K562 (cell line): ENCODE data around the gene PCED1B. TPM values are rescaled to one million over a fixed set of nuclear protein-coding genes. Genes with fewer than 3 reads are reported as not detected.

ENCODE experiments used
- FOXK2 ChIP-seq, 2 experiments: fragments of 450-650 bp; IDR thresholded peaks in 1 of 2; conservative IDR thresholded peaks in 1 of 2; 2 replicates each; pipeline ENCODE4 v1.6.1; 2016; ENCODE audit warnings: low read depth in 2 of 2, mild to moderate bottlenecking in 1 of 2
- FOXM1 ChIP-seq, 2 experiments: fragments of 450-650 bp in 1 of 2; sonication (generic) in 1 of 2; formaldehyde crosslinking in 1 of 2; IDR thresholded peaks; 2 replicates each; pipeline versions ENCODE4 v1.6.1 to v1.9.0; 2017 to 2022; ENCODE audit warnings: low read depth in 2 of 2, mild to moderate bottlenecking in 2 of 2, missing genetic modification reagents in 1 of 2, moderate library complexity in 1 of 2
- FOXP1 ChIP-seq: sonication (generic); formaldehyde crosslinking; IDR thresholded peaks from 2 replicates; pipeline ENCODE4 v1.8.0; 2022; ENCODE audit warnings: mild to moderate bottlenecking, missing genetic modification reagents
- HNRNPLL ChIP-seq: fragments of 200-400 bp; formaldehyde crosslinking; IDR thresholded peaks from 2 replicates; pipeline ENCODE4 v1.6.1; 2017; ENCODE audit warnings: low read length, low read depth, mild to moderate bottlenecking; ENCODE audit not compliant: poor library complexity, severe bottlenecking
- IFI16 ChIP-seq: fragments of 250-450 bp; sonication (Bioruptor Pico); IDR thresholded peaks from 2 replicates; pipeline ENCODE4 v2.1.2; 2022; ENCODE audit warnings: mild to moderate bottlenecking, inconsistent platforms
- MCM7 ChIP-seq, 2 experiments: fragments of 450-650 bp; IDR thresholded peaks; 2 replicates each; pipeline ENCODE4 v1.6.1; 2016 to 2018
- ZNF224 ChIP-seq: sonication (generic); formaldehyde crosslinking; IDR thresholded peaks from 2 replicates; pipeline ENCODE4 v1.8.0; 2022; ENCODE audit warnings: mild to moderate bottlenecking, missing genetic modification reagents
- ZNF444 ChIP-seq: fragments of 250-450 bp; sonication (Bioruptor Pico); IDR thresholded peaks from 2 replicates; pipeline ENCODE4 v1.4.0; 2020; ENCODE audit warnings: mild to moderate bottlenecking, moderate library complexity
- ZNF766 ChIP-seq: fragments of 200-800 bp; sonication (Bioruptor generic); conservative IDR thresholded peaks from 2 replicates; pipeline ENCODE4 v1.6.1; 2016; ENCODE audit warnings: missing genetic modification characterization, missing compliant biosample characterization
- polyA plus RNA-seq, 8 experiments: library from polyadenylated mRNA; depleted of rRNA in 4 of 8; stranded (reverse) in 5 of 8; unstranded in 3 of 8; fragments of >200 nt; fragmentation: Nextera tagmentation in 2 of 8; fragmentation: Illumina TruSeq in 1 of 8; extraction: Ambion mirVana in 2 of 8; extraction: Trizol in 1 of 8; gene quantifications; 2 replicates each; pipeline versions ENCODE4 v1.2.1 to v1.2.3, GENCODE V29; 2011 to 2014; ENCODE audit warnings: inconsistent platforms in 1 of 8, missing spikeins in 1 of 8
- total RNA-seq, 7 experiments: library from RNA; depleted of rRNA in 6 of 7; stranded (reverse); fragments of >200 nt in 6 of 7; fragmentation: Illumina TruSeq in 2 of 7; extraction: Trizol in 2 of 7; gene quantifications; 2 replicates each; pipeline versions ENCODE4 v1.2.1 to v1.2.3, GENCODE V29; 2011 to 2021; ENCODE audit warnings: low replicate concordance in 1 of 7
- TF ChIP-seq, protein P1 (sequence below): fragments of 450-650 bp; formaldehyde crosslinking; IDR thresholded peaks from 2 replicates; pipeline ENCODE4 v1.4.0; 2022; ENCODE audit warnings: missing genetic modification characterization
- TF ChIP-seq, protein P2 (sequence below): fragments of 450-650 bp; IDR thresholded peaks from 2 replicates; pipeline ENCODE4 v1.6.1; 2016; ENCODE audit warnings: antibody characterized with exemption
- TF ChIP-seq, protein P3 (sequence below), 2 experiments: fragments of 450-650 bp; IDR thresholded peaks; 2 replicates each; pipeline ENCODE4 v1.6.1; 2016; ENCODE audit warnings: mild to moderate bottlenecking in 2 of 2, borderline replicate concordance in 1 of 2, low read depth in 1 of 2, moderate library complexity in 1 of 2
- TF ChIP-seq, protein P4 (sequence below): sonication (generic); formaldehyde crosslinking; IDR thresholded peaks from 2 replicates; pipeline ENCODE4 v1.4.0; 2020; ENCODE audit warnings: mild to moderate bottlenecking, missing genetic modification reagents

PCED1B gene
- total and polyA plus RNA-seq, 9 of the 15 experiments (the other 6 are each of a cell fraction or from before 2014, with no cell fraction given) = 1.2 to 9.3 (median 2.5) TPM

DNA sequence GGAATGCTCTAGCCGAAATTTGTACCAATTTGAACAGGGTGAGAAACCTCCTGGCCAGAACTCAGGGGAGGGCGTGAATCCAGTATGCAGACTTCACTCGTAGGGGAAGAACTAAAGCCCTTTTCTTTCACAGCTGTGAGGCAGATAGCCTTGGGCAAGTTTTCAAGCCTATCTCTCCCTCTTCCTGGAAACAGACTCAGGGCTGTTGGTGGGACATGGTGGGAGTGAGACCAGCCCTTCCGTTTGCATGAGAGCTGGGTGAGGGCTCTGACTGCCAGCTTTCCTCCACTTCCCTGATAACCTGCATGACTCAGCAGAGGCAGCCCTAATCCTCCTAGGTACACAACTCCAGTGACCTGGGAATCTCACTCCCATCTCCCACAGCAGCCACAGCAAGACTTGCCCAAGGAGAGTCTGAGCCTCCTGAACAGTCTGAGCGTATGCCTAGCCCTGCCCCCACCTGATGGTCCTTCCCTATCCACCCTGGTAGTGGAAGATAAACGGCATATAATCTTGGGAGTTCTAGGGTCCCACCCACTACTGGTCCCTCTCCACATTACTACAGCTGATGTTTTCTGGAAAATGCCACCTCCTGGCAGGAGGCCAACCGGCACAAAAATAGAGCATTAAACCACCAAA is 170.4 kb downstream of the PCED1B start (continued):
- TF ChIP-seq HNRNPLL (no peak), FOXK2 (conservative IDR thresholded peaks at IDR 0.05 in 1 of 2, IDR thresholded peaks at IDR 0.05 in 1 of 2; ENCODE audit: low read depth in 2 of 2) (peak in 1 of 2 experiments; percentile 41; a peak in 2 of 4 replicates), ZNF224 (CRISPR knock-in tag) (no peak), MCM7 (IDR thresholded peaks at IDR 0.05) (no peak), IFI16 (no peak), FOXP1 (no peak), ZNF444 (CRISPR knock-in tag) (no peak), ZNF766 (CRISPR knock-in tag) (0 out of 2 replicates have a peak, but pooled peaks have one; percentile 23), FOXM1 (IDR thresholded peaks at IDR 0.05; ENCODE audit: low read depth) (no peak), FOXM1 (CRISPR knock-in tag; IDR thresholded peaks at IDR 0.05; ENCODE audit: low read depth) (no peak)
- TF ChIP-seq, protein P1, sequence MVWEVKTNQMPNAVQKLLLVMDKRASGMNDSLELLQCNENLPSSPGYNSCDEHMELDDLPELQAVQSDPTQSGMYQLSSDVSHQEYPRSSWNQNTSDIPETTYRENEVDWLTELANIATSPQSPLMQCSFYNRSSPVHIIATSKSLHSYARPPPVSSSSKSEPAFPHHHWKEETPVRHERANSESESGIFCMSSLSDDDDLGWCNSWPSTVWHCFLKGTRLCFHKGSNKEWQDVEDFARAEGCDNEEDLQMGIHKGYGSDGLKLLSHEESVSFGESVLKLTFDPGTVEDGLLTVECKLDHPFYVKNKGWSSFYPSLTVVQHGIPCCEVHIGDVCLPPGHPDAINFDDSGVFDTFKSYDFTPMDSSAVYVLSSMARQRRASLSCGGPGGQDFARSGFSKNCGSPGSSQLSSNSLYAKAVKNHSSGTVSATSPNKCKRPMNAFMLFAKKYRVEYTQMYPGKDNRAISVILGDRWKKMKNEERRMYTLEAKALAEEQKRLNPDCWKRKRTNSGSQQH (CRISPR knock-in tag) = no peak; the same call in 1 of the 2 replicates
- TF ChIP-seq, protein P2, sequence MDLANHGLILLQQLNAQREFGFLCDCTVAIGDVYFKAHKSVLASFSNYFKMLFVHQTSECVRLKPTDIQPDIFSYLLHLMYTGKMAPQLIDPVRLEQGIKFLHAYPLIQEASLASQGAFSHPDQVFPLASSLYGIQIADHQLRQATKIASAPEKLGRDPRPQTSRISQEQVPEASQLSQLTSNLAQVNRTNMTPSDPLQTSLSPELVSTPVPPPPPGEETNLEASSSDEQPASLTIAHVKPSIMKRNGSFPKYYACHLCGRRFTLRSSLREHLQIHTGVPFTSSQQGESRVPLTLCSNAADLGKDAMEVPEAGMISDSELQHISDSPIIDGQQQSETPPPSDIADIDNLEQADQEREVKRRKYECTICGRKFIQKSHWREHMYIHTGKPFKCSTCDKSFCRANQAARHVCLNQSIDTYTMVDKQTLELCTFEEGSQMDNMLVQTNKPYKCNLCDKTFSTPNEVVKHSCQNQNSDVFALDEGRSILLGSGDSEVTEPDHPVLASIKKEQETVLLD = peak; percentile 85
- TF ChIP-seq, protein P3, sequence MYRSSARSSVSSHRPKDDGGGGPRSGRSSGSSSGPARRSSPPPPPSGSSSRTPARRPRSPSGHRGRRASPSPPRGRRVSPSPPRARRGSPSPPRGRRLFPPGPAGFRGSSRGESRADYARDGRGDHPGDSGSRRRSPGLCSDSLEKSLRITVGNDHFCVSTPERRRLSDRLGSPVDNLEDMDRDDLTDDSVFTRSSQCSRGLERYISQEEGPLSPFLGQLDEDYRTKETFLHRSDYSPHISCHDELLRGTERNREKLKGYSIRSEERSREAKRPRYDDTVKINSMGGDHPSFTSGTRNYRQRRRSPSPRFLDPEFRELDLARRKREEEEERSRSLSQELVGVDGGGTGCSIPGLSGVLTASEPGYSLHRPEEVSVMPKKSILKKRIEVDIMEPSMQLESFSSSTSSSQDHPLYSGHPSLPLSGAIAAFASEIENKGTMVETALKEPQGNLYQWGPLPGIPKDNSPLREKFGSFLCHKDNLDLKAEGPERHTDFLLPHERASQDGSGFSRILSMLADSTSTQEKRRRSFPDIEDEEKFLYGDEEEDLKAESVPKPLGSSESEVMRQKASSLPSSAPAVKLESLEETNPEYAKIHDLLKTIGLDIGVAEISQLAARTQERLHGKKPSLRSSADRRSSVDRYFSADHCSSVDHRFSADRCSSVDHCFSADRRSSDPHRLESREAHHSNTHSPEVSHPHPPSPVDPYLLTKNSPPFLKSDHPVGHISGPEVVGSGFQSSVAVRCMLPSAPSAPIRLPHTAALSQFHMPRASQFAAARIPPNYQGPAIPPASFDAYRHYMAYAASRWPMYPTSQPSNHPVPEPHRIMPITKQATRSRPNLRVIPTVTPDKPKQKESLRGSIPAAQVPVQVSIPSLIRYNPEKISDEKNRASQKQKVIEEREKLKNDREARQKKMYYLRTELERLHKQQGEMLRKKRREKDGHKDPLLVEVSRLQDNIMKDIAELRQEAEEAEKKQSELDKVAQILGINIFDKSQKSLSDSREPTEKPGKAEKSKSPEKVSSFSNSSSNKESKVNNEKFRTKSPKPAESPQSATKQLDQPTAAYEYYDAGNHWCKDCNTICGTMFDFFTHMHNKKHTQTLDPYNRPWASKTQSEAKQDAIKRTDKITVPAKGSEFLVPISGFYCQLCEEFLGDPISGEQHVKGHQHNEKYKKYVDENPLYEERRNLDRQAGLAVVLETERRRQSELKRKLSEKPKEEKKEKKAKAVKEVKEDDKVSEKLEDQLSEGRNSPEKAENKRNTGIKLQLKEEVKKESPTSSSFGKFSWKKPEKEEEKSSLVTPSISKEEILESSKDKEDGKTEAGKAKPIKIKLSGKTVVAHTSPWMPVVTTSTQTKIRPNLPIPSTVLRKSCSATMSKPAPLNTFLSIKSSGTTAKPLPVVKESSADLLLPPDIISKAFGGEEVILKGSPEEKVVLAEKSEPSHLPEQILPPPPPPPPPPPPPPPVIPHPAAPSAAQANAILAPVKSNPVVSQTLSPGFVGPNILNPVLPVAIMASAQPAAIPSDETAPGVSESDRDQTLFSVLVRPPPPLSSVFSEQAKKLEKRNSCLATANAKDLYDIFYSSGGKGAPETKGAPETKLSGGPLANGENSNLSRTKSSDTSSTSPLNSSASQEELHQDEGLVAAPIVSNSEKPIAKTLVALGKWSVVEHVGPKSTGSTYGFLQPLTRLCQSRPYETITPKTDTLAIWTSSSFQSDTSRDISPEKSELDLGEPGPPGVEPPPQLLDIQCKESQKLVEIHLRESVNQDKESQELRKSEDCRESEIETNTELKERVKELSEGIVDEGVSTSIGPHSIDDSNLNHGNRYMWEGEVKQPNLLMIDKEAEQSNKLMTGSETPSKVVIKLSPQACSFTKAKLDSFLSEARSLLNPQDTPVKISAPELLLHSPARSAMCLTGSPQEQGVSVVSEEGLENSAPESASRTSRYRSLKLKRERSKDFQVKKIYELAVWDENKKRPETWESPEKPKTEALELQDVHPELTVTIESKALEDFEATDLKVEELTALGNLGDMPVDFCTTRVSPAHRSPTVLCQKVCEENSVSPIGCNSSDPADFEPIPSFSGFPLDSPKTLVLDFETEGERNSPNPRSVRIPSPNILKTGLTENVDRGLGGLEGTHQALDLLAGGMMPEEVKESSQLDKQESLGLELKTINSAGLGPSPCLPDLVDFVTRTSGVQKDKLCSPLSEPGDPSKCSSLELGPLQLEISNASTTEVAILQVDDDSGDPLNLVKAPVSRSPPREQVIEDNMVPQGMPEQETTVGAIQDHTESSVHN (IDR thresholded peaks at IDR 0.05; ENCODE audit: borderline replicate concordance in 1 of 2, low read depth in 1 of 2) = no peak
- TF ChIP-seq, protein P4, sequence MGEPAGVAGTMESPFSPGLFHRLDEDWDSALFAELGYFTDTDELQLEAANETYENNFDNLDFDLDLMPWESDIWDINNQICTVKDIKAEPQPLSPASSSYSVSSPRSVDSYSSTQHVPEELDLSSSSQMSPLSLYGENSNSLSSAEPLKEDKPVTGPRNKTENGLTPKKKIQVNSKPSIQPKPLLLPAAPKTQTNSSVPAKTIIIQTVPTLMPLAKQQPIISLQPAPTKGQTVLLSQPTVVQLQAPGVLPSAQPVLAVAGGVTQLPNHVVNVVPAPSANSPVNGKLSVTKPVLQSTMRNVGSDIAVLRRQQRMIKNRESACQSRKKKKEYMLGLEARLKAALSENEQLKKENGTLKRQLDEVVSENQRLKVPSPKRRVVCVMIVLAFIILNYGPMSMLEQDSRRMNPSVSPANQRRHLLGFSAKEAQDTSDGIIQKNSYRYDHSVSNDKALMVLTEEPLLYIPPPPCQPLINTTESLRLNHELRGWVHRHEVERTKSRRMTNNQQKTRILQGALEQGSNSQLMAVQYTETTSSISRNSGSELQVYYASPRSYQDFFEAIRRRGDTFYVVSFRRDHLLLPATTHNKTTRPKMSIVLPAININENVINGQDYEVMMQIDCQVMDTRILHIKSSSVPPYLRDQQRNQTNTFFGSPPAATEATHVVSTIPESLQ (CRISPR knock-in tag) = no peak
